ENCODE data around the gene AP4M1. TPM values are rescaled to one million over a fixed set of nuclear protein-coding genes. Genes with fewer than 3 reads are reported as not detected.
A peak's percentile ranks its signal among the peaks of the same experiment; 100 is the strongest.

Gene AP4M1
- polyA plus RNA-seq, 1 donor from 2014 or later = 100 TPM

DNA sequence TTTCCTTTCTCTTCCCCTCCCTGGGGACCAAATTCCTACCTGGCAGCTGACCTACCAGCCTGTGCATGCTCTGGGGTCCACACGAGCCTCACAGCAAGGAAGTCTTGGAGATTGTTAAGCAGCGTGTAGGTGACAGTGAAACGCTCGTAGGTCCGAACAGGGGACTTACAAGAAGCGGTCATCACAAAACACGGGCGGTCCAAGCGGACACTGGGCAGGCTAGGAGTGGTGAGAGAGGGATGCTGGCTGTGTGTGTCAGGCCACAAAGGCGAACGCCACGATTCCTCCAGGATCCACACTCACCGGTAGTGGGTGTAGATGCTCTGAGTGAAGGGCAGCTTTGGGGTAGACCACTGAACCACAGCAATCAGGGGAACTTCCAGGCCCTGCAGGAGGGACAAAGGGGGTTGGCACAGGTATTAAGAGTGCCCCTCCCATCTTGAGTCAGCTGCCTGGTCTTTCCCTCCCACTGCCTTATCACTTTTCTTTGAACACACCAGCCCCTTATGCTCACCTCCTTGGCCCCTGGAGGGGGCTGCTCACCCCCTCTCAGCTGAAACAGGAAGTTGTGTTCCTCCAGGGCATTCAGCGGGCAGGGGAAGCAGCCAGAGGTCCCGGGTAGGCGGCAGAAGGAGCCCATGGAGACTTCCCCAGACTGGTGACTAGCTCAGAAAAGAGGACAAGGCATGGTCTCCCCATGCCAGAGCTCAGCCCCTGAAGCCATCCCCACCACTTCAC, 55.1 kb downstream of the AP4M1 start:
- no peaks in the 10 kb centered on the region for H3K27me3 ChIP-seq (ENCODE audit: insufficient read depth, low read depth, low read length)
- no peaks in the 10 kb centered on the region for H3K9me3 ChIP-seq (ENCODE audit: low read length)
- H3K9me2 ChIP-seq (ENCODE audit: insufficient read depth, low read length) = no peaks in the 10 kb centered on the region
- H3K4me3 ChIP-seq (ENCODE audit: low read length) = peak overlapping the region; percentile 89
- no peaks in the 10 kb centered on the region for H3K36me3 ChIP-seq (ENCODE audit: insufficient read depth, low read length)
- no peak for TF ChIP-seq SMC3 (conservative IDR thresholded peaks at IDR 0.05; ENCODE audit: poor library complexity)
- TF ChIP-seq POLR2AphosphoS5 (IDR thresholded peaks at IDR 0.05) = no peak
- TF ChIP-seq, protein P1, sequence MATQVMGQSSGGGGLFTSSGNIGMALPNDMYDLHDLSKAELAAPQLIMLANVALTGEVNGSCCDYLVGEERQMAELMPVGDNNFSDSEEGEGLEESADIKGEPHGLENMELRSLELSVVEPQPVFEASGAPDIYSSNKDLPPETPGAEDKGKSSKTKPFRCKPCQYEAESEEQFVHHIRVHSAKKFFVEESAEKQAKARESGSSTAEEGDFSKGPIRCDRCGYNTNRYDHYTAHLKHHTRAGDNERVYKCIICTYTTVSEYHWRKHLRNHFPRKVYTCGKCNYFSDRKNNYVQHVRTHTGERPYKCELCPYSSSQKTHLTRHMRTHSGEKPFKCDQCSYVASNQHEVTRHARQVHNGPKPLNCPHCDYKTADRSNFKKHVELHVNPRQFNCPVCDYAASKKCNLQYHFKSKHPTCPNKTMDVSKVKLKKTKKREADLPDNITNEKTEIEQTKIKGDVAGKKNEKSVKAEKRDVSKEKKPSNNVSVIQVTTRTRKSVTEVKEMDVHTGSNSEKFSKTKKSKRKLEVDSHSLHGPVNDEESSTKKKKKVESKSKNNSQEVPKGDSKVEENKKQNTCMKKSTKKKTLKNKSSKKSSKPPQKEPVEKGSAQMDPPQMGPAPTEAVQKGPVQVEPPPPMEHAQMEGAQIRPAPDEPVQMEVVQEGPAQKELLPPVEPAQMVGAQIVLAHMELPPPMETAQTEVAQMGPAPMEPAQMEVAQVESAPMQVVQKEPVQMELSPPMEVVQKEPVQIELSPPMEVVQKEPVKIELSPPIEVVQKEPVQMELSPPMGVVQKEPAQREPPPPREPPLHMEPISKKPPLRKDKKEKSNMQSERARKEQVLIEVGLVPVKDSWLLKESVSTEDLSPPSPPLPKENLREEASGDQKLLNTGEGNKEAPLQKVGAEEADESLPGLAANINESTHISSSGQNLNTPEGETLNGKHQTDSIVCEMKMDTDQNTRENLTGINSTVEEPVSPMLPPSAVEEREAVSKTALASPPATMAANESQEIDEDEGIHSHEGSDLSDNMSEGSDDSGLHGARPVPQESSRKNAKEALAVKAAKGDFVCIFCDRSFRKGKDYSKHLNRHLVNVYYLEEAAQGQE (IDR thresholded peaks at IDR 0.05; ENCODE audit: borderline replicate concordance) = no peak
- TF ChIP-seq TAF1 (IDR thresholded peaks at IDR 0.05; ENCODE audit: low read depth) = no peak
- no peak for TF ChIP-seq MXI1 (conservative IDR thresholded peaks at IDR 0.05; ENCODE audit: poor library complexity, severe bottlenecking)
- no peak for TF ChIP-seq EZH2 (IDR thresholded peaks at IDR 0.05; ENCODE audit: borderline replicate concordance, insufficient read depth, low read length, poor library complexity, severe bottlenecking)
- TF ChIP-seq RAD21 (conservative IDR thresholded peaks at IDR 0.05) = no peak
- no peak for TF ChIP-seq EP300 (conservative IDR thresholded peaks at IDR 0.05; ENCODE audit: poor library complexity, severe bottlenecking)
- TF ChIP-seq, protein P2, sequence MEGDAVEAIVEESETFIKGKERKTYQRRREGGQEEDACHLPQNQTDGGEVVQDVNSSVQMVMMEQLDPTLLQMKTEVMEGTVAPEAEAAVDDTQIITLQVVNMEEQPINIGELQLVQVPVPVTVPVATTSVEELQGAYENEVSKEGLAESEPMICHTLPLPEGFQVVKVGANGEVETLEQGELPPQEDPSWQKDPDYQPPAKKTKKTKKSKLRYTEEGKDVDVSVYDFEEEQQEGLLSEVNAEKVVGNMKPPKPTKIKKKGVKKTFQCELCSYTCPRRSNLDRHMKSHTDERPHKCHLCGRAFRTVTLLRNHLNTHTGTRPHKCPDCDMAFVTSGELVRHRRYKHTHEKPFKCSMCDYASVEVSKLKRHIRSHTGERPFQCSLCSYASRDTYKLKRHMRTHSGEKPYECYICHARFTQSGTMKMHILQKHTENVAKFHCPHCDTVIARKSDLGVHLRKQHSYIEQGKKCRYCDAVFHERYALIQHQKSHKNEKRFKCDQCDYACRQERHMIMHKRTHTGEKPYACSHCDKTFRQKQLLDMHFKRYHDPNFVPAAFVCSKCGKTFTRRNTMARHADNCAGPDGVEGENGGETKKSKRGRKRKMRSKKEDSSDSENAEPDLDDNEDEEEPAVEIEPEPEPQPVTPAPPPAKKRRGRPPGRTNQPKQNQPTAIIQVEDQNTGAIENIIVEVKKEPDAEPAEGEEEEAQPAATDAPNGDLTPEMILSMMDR (IDR thresholded peaks at IDR 0.05; ENCODE audit: poor library complexity, severe bottlenecking) = no peak
- no peak overlapping the region for H3K27ac ChIP-seq (ENCODE audit: low read length)
- no peaks in the 10 kb centered on the region for H4K20me1 ChIP-seq (ENCODE audit: insufficient read depth)
- no peak overlapping the region for H3K4me2 ChIP-seq (ENCODE audit: low read length)
- no peaks in the 10 kb centered on the region for H3F3A ChIP-seq (ENCODE audit: insufficient read depth, low read length, poor library complexity, severe bottlenecking)
- H3K9ac ChIP-seq (ENCODE audit: low read length) = no peak overlapping the region
- no peak overlapping the region for H2AFZ ChIP-seq (ENCODE audit: low read depth, low read length)
- H3K79me2 ChIP-seq (replicated peaks; ENCODE audit: insufficient read depth, low read length) = no peaks in the 10 kb centered on the region

DNA sequence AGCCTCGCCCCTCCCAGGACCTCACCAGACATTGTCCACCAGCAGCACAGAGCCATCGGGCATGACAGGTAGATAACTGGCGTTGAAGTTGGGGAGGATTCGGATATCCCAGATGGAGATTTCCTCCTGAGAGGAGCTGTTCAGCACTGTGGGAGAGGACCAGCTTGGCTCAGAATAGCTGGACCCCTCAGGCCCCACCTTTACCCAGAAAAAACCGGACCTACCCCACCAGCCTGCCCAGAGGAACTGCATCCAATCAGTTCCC, 55.6 kb downstream of the AP4M1 start:
- H3K9ac ChIP-seq (ENCODE audit: low read length) = peak overlapping the region; percentile 78
- H3K4me3 ChIP-seq (ENCODE audit: low read length) = peak overlapping the region; percentile 89
- H3K36me3 ChIP-seq (ENCODE audit: insufficient read depth, low read length) = no peaks in the 10 kb centered on the region
- H3K79me2 ChIP-seq (replicated peaks; ENCODE audit: insufficient read depth, low read length) = no peaks in the 10 kb centered on the region
- H4K20me1 ChIP-seq (ENCODE audit: insufficient read depth) = no peaks in the 10 kb centered on the region
- no peaks in the 10 kb centered on the region for H3K9me2 ChIP-seq (ENCODE audit: insufficient read depth, low read length)
- H3K27ac ChIP-seq (ENCODE audit: low read length) = no peak overlapping the region
- TF ChIP-seq TAF1 (IDR thresholded peaks at IDR 0.05; ENCODE audit: low read depth) (no peak), SMC3 (conservative IDR thresholded peaks at IDR 0.05; ENCODE audit: poor library complexity) (no peak), EZH2 (IDR thresholded peaks at IDR 0.05; ENCODE audit: borderline replicate concordance, insufficient read depth, low read length, poor library complexity, severe bottlenecking) (no peak), EP300 (conservative IDR thresholded peaks at IDR 0.05; ENCODE audit: poor library complexity, severe bottlenecking) (no peak)
- TF ChIP-seq, protein P1 (IDR thresholded peaks at IDR 0.05; ENCODE audit: borderline replicate concordance) = no peak
- TF ChIP-seq, protein P2 (IDR thresholded peaks at IDR 0.05; ENCODE audit: poor library complexity, severe bottlenecking) = no peak
- no peaks in the 10 kb centered on the region for H3K27me3 ChIP-seq (ENCODE audit: insufficient read depth, low read depth, low read length)
- no peak overlapping the region for H2AFZ ChIP-seq (ENCODE audit: low read depth, low read length)
- H3K4me2 ChIP-seq (ENCODE audit: low read length) = no peak overlapping the region
- no peaks in the 10 kb centered on the region for H3F3A ChIP-seq (ENCODE audit: insufficient read depth, low read length, poor library complexity, severe bottlenecking)
- no peaks in the 10 kb centered on the region for H3K9me3 ChIP-seq (ENCODE audit: low read length)
